Activated T-cell treated with anti-CD3 and anti-CD28 coated beads, Interleukin-2, amount 50 U/mL, for 72 hours (primary cell): ENCODE measurements around the gene MORC1. TPM values are rescaled to one million over a fixed set of nuclear protein-coding genes. Genes with fewer than 3 reads are reported as not detected.
"Not testable (repeated sequence)": the region's sequence is repeated elsewhere in the genome, so short reads cannot be mapped to it uniquely, and the experiment has no call there.

Experiments
- ATAC-seq, 2 donors: fragments of 150-1000 bp; cut with Tn5 transposase; replicated peaks in 1 of 2; 2 replicates each; pipeline ENCODE4 v1.10.0; 2021; ENCODE audit warnings: moderate library complexity in 2 of 2, mild to moderate bottlenecking in 1 of 2
- DNase-seq, 2 donors: peaks; one replicate each; pipeline ENCODE4 v3.0.0; 2021 to 2022; ENCODE audit warnings: mixed read lengths in 1 of 2
- H3K27ac Mint-ChIP-seq: one replicate; pipeline ENCODE4 v1.8.0; 2022; ENCODE audit warnings: mild to moderate bottlenecking, moderate library complexity, mixed read lengths
- H3K27me3 Mint-ChIP-seq: one replicate; pipeline ENCODE4 v1.8.0; 2022; ENCODE audit warnings: low read depth, mixed read lengths
- H3K36me3 Mint-ChIP-seq, 2 donors: one replicate each; pipeline ENCODE4 v1.8.0; 2022; ENCODE audit warnings: mixed read lengths in 2 of 2, mild to moderate bottlenecking in 1 of 2; ENCODE audit not compliant: insufficient read depth in 2 of 2
- H3K4me1 Mint-ChIP-seq: one replicate; pipeline ENCODE4 v1.8.0; 2022; ENCODE audit warnings: low read depth, mixed read lengths
- H3K4me3 Mint-ChIP-seq, 2 donors: one replicate each; pipeline ENCODE4 v1.8.0; 2022; ENCODE audit warnings: mild to moderate bottlenecking in 2 of 2, mixed read lengths in 2 of 2, moderate library complexity in 2 of 2
- H3K9me3 Mint-ChIP-seq, 2 donors: one replicate each; pipeline ENCODE4 v1.8.0; 2022; ENCODE audit warnings: mixed read lengths in 2 of 2
- total RNA-seq, 2 donors: library from RNA; stranded (reverse); gene quantifications; one replicate each; pipeline ENCODE4 v1.2.3, GENCODE V29; 2022

MORC1 gene
- total RNA-seq, 2 donors from 2014 or later: not detected

- ATAC-seq (peak; percentile 64 to 91), DNase-seq (no peak)
- Mint-ChIP-seq H3K36me3 (no peaks in the 10 kb centered on the region), H3K9me3 (no peaks in the 10 kb centered on the region), H3K27ac (no peak overlapping the region), H3K27me3 (peaks cover 19% of the 10 kb centered on the region), H3K4me3 (peak overlapping the region in 1 of 2 donors; percentile 39), H3K4me1 (no peaks in the 10 kb centered on the region)
Measured at GRCh38 chr3:109089265-109089664, 28.7 kb downstream of the MORC1 start.

DNA sequence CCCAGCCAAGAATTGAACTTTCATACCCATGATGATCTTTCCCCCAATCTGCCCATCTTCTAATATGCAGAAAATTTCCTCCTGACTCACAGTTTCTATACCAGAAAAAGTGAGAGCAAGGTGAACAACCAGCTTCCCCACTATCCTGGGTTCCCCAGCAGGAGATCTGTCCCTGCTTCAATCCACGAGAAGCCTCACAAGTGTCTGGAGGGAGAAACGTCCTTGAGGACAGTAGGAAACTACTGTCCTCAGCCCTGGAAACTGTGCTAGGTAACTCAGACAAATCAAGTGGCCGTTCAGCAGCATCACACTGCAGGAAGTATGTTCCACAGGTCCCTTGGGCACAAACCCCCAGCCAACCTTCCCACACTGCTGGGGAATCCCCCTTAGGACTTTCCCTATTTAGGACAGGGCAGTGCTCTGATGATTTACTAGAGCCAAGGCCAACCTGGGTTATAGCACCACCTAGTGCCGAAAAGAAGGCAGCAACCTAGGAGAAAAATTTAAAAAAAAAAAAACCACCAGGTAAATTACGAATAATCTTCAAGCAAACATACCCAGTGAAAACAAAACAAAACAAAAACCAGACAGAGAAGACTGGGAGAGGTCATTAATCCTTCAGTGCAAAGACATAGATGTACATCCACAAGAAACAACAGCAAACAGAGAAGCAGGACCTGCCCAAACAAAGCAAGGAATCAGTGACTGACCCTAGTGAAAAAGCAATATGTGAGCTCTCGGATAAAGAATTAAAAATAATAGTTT, 36.0 kb downstream of the MORC1 start:
- DNase-seq: peak; percentile 23 to 25
- Mint-ChIP-seq H3K9me3 (no peaks in the 10 kb centered on the region), H3K27me3 (peaks cover 19% of the 10 kb centered on the region), H3K36me3 (peaks cover 2 to 3% of the 10 kb centered on the region in 2 donors), H3K4me1 (peaks cover 5% of the 10 kb centered on the region), H3K4me3 (no peak overlapping the region), H3K27ac (peak overlapping the region; percentile 76)
- ATAC-seq: peak; percentile 58 to 59

DNA sequence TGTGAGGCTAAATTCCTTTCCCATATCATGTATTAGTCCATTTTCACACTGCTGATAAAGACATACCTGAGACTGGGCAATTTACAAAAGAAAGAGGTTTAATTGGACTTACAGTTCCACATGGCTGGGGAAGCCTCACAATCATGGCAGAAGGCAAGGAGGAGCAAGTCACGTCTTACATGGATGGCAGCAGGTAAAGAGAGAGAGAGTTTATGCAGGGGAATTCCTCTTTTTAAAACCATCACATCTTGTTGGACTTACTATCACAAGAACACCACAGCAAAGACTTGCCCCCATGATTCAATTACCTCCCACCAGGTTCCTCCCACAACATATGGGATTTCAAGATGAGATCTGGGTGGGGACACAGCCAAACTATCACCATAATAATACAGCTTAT, 37.8 kb downstream of the MORC1 start:
- H3K27ac Mint-ChIP-seq, DNase-seq, H3K4me1 Mint-ChIP-seq, H3K9me3 Mint-ChIP-seq, H3K4me3 Mint-ChIP-seq, ATAC-seq, H3K36me3 Mint-ChIP-seq: not testable (repeated sequence)
- H3K27me3 Mint-ChIP-seq: peaks cover 16% of the 10 kb centered on the region

DNA sequence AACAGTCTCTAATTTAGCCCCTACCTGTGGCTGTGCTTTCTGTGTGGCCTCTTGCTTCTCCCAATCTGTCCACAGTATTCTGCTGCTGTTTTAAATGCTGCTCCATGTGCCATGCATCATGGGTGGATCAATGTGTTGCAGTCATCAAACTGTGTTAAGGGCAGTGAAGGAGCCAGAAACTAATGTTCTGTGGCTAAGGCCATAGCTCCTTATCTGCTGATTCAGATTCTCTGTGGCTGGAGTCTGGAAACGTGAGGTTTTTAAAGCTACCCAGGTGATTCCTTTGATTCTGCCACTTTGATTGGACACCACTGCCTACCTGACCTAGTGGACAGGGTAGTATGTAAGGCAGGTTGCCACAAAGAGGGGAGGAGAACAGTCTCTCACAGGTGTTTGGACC, 44.8 kb downstream of the MORC1 start:
- Mint-ChIP-seq H3K36me3 (no peaks in the 10 kb centered on the region), H3K27me3 (peaks cover 25% of the 10 kb centered on the region), H3K4me1 (peaks cover 7% of the 10 kb centered on the region), H3K4me3 (no peak overlapping the region), H3K9me3 (peaks cover 0 to 2% of the 10 kb centered on the region in 2 donors), H3K27ac (no peak overlapping the region)
- DNase-seq (no peak), ATAC-seq (no peak)

- ATAC-seq (no peak), DNase-seq (no peak)
- H3K4me1 Mint-ChIP-seq: peaks cover 7% of the 10 kb centered on the region
- no peak overlapping the region for H3K27ac Mint-ChIP-seq
- H3K9me3 Mint-ChIP-seq: peaks cover 0 to 2% of the 10 kb centered on the region in 2 donors
- peaks cover 25% of the 10 kb centered on the region for H3K27me3 Mint-ChIP-seq
- no peaks in the 10 kb centered on the region for H3K36me3 Mint-ChIP-seq
- peak overlapping the region in 1 of 2 donors; percentile 20 for H3K4me3 Mint-ChIP-seq
Measured at GRCh38 chr3:109072194-109072593, 45.7 kb downstream of the MORC1 start.

DNA sequence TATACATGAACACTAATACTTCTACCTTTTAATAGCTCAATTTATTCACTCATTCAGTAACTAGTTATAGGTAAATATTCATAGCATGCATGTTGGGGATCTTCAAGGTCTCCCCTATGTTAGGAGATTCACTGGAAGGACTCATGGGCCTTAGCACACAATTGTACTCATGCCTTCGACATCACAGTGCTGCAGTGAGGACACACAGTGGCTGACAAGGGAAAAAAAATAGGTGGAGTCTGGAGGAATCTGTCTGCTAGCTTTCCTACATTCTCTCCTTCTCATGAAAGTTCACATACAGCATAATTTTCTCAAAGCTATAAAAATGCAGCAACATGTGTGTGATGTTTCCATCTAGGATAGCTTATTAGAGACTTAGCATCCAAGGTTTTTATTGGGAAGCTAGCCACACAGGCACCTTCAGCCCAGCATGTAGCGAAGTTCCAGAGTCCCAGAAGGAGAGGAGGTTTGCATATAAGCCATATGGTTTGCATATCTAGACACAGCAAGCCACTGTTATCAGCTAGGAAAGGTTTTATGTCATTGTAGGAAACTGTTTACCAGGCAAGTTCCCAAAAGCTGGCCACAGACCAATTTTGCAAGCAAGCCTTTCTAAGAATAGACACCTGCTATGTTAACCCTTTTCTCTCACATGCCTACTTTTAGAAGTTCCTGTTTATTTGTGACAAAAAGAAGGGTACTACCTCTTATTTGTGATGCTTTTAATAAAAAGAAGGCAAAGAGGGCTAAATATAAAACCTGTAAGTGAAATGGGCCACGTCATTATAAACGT, 46.4 kb downstream of the MORC1 start:
- no peak for DNase-seq
- Mint-ChIP-seq H3K4me3 (no peak overlapping the region), H3K27me3 (peaks cover 25% of the 10 kb centered on the region), H3K9me3 (peaks cover 0 to 2% of the 10 kb centered on the region in 2 donors), H3K27ac (no peak overlapping the region), H3K36me3 (no peaks in the 10 kb centered on the region), H3K4me1 (peaks cover 7% of the 10 kb centered on the region)
- ATAC-seq: no peak

GRCh38 chr3:109070211-109070610, 47.7 kb downstream of the MORC1 start:
- DNase-seq (no peak), ATAC-seq (no peak)
- Mint-ChIP-seq H3K36me3 (no peaks in the 10 kb centered on the region), H3K27me3 (peaks cover 33% of the 10 kb centered on the region), H3K4me3 (no peak overlapping the region), H3K9me3 (no peaks in the 10 kb centered on the region), H3K27ac (no peak overlapping the region), H3K4me1 (peaks cover 7% of the 10 kb centered on the region)

DNA sequence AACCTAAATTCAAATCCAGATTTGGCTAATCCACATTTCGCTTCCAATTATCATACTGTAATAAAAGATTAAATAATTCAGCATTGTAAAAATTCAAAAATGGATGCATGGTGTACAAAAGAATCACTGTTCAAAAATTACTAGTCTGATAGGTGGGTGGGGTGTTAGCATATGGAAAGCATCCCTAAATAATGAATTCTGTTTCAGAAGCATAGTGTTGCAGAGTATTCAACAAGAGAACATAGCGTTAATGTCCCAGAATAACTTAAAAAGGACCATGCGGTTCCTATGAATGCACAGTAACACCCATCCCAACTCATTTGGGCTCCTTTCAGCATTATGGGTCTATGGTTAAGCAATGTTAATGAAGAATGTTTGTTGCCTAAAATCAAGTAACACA, 51.1 kb downstream of the MORC1 start:
- peaks cover 13% of the 10 kb centered on the region for H3K27me3 Mint-ChIP-seq
- H3K36me3 Mint-ChIP-seq: no peaks in the 10 kb centered on the region
- H3K4me3 Mint-ChIP-seq: no peak overlapping the region
- H3K4me1 Mint-ChIP-seq: peaks cover under 1% of the 10 kb centered on the region
- no peak for DNase-seq
- no peak for ATAC-seq
- no peak overlapping the region for H3K27ac Mint-ChIP-seq
- no peaks in the 10 kb centered on the region for H3K9me3 Mint-ChIP-seq

GRCh38 chr3:109059264-109059663, 58.7 kb downstream of the MORC1 start:
- H3K27ac Mint-ChIP-seq: no peak overlapping the region
- H3K36me3 Mint-ChIP-seq: no peaks in the 10 kb centered on the region
- no peaks in the 10 kb centered on the region for H3K9me3 Mint-ChIP-seq
- H3K27me3 Mint-ChIP-seq: peaks cover 30% of the 10 kb centered on the region
- H3K4me3 Mint-ChIP-seq: no peak overlapping the region
- DNase-seq (no peak), ATAC-seq (no peak)
- H3K4me1 Mint-ChIP-seq: no peaks in the 10 kb centered on the region

- H3K27me3 Mint-ChIP-seq: peaks cover 30% of the 10 kb centered on the region
- H3K4me1 Mint-ChIP-seq: no peaks in the 10 kb centered on the region
- H3K4me3 Mint-ChIP-seq: no peak overlapping the region
- H3K27ac Mint-ChIP-seq: no peak overlapping the region
- DNase-seq (no peak), ATAC-seq (no peak)
- H3K9me3 Mint-ChIP-seq: no peaks in the 10 kb centered on the region
- H3K36me3 Mint-ChIP-seq: no peaks in the 10 kb centered on the region
Measured at GRCh38 chr3:109057616-109058015, 60.3 kb downstream of the MORC1 start.

DNA sequence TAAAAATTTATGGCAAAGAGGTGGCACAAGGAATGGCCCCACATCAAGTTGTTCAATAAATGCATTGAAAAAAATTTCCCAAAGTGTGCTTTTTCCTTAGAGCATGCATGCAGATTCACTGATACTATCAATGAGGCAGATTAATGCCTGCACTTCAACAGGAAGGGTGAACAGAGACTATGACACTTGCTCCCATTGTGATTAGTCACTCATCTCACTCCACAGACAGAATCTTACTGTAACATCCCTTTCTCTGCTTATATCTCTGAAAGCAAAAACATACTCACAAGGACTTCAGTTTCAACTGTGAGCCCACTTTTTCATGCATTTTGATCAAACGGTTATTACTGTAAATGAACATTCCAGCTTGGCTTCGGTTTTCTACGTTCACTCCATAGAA, 60.9 kb downstream of the MORC1 start:
- H3K4me1 Mint-ChIP-seq: no peaks in the 10 kb centered on the region
- H3K27ac Mint-ChIP-seq: no peak overlapping the region
- H3K36me3 Mint-ChIP-seq: no peaks in the 10 kb centered on the region
- ATAC-seq: no peak
- H3K9me3 Mint-ChIP-seq: no peaks in the 10 kb centered on the region
- DNase-seq: no peak
- no peak overlapping the region for H3K4me3 Mint-ChIP-seq
- H3K27me3 Mint-ChIP-seq: peaks cover 30% of the 10 kb centered on the region

DNA sequence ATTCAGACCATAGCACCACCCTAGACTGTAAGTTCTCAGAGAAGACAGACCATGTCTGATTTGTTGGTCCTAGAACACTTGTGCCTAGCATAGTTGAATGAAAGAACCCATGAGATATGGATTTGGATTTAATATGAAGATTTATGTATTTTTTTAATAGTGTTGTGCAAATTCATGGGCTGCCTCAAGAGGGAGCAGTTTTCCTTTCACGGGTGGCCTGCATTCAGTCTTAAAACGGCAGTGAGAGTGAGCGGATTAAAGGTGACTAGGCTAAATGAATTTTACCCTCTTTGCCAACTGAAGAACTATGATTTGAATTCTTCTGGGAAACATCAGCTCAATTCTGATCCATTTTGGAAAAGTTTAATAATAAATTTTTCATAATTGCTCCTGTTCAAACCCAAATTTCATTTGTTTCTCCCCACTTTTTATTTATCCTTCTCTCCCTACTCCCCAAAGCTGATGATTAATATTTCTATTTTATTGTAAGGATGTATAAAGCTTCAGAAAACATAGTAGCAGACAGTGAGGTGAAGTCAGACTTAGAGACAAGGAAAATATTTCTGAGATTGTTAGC, 67.3 kb downstream of the MORC1 start:
- Mint-ChIP-seq H3K27ac (no peak overlapping the region), H3K36me3 (no peaks in the 10 kb centered on the region), H3K4me3 (no peak overlapping the region), H3K9me3 (no peaks in the 10 kb centered on the region), H3K4me1 (no peaks in the 10 kb centered on the region), H3K27me3 (no peaks in the 10 kb centered on the region)
- peak; percentile 7 to 20 for DNase-seq
- no peak for ATAC-seq

GRCh38 chr3:109047366-109047765, 70.6 kb downstream of the MORC1 start:
- no peak for DNase-seq
- H3K4me3 Mint-ChIP-seq: no peak overlapping the region
- no peak overlapping the region for H3K27ac Mint-ChIP-seq
- no peak for ATAC-seq
- no peaks in the 10 kb centered on the region for H3K36me3 Mint-ChIP-seq
- H3K4me1 Mint-ChIP-seq: no peaks in the 10 kb centered on the region
- no peaks in the 10 kb centered on the region for H3K9me3 Mint-ChIP-seq
- no peaks in the 10 kb centered on the region for H3K27me3 Mint-ChIP-seq
